HG03439 (cell line): ENCODE data around the gene CHD2.

Experiments used
- ATAC-seq: cut with Tn5 transposase; IDR thresholded peaks from one replicate; pipeline ENCODE4 v1.9.1; 2021; ENCODE audit warnings: mild to moderate bottlenecking, moderate library complexity; ENCODE audit not compliant: unreplicated experiment

Gene CHD2

DNA sequence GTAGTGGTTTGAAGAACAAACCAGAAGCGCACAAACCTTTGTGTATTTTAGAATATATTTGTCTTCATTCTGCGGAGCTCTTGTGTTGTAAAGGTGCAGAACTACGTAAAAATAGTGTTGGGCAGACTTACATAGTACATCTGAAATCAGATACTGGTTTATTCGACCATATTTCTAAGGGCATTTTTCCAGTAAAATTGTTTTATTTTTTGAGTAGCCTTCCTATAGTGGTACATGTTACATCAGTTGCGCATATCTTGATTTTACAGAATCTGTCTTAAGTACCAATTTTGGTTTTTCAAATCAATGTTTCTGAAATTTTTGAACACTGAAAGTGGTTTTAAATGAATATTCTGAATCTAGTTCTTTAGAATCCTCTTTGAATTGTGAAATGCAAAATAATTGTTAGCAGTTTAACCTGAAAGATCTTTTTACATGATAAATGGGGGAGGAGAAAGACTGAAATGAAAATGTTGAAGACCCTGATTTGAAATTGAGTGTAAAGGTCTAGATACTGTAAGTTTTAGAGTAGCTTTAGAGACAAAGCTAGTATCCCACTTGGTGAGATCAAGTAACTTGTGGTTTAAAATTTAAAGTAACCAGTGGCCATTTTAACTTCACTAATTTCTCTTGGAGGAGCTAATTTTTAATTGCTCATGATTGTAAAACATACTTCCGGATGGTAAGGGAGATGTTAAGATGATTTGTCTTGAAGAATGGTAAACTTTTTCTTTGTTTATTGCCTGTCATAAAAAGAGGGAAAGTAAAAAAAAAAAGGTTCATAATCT lies 15.5 kb upstream of the CHD2 start:
- no peak for ATAC-seq

- no peak for ATAC-seq
Measured at GRCh38 chr15:92885224-92886041, 14.7 kb upstream of the CHD2 start.

DNA sequence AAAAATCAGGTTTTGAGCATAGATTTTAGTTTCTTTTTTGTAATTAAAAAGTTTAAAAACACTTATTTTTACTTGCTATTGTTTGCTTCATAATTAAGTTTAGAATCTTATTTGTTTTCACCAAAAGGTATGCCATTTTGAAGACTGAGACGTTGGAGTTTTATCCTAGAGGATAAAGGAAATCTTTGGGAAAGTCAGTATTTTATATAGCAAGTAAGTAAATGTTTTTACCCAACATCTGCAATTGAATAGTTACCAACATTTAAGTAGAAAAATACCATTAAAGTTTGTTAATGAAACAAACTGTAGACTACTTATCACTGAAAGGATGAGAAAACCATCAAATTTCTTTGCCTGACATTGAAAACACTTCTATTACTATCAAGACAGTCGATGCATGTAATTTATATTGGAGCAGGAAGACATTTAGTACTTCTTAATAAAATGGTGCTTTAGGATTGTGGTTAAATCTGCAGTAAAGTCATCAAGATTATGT lies 14.0 kb upstream of the CHD2 start:
- no peak for ATAC-seq

DNA sequence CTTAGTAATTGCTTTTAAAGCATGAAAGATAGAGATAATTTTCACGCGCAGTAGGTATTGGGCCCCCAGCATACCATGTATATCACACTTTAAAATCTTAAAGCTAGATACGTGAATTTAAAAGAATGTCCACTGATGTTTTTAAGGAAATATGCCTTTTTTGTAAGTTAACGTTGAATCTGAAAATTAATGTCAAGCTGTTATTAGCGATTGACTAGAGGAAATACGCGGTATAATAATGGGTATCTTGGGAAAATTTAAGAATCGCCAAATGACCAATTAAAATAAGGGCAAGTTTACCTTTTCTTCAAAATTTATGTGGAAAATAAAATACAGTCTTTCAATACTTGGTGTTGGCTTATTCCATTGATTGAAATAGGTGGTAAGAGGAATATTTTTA lies 13.3 kb upstream of the CHD2 start:
- ATAC-seq: no peak

GRCh38 chr15:92887869-92888268 lies 12.3 kb upstream of the CHD2 start:
- ATAC-seq: no peak

GRCh38 chr15:92889390-92890107 lies 10.6 kb upstream of the CHD2 start:
- ATAC-seq: no peak

DNA sequence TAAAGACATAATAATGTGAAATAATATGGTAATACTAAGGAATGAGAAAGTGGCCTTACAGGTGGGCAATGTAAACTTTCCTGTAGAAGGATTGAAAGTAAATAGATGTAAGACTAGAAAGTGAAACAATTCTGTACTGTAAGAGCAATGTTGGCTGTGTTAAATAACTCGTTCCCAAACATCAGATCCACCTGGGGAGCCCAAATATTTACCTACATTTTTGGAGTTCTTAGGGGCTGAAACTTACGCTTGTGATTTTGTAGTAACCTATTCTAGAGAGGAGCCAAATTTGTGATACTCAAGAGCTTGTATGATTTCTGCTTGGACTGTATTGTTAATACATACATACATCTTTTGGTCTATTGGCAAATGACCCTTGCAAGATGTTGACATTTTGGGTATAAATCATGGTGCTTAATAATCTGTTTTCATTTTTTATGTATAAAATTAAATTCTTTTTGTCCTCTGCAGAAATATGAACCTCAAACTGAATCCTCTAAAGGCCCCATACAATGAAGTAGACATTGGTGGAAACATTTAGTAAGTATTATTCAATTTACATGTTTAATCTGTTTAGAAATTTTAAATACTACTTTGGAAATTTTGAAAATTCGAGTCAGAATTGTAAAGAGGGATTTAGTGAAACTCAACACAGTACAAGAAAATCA lies 8.5 kb upstream of the CHD2 start:
- ATAC-seq: no peak

GRCh38 chr15:92892201-92892555 lies 7.9 kb upstream of the CHD2 start:
- ATAC-seq: no peak

DNA sequence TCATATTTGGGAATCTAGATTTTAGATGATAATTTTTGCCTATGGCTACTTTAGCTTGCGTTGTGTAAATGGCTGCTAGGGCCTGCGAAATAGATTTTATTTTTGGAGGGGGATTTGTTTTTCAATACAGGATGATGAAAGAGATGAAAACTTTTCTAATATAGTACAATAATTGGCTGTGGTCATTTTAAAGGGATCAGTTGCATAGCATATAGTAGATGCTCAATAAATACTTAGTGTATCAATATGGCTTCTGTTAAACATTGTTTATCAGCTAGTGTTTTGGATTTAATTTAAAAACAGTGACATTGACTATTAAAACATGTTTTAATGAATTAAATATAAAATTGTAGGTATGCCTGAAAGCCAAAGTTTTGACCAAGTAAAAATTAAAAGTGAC lies 6.9 kb upstream of the CHD2 start:
- no peak for ATAC-seq

GRCh38 chr15:92896561-92896960 lies 3.6 kb upstream of the CHD2 start:
- ATAC-seq: no peak

- ATAC-seq: no peak
Measured at GRCh38 chr15:92897620-92898019, 2.5 kb upstream of the CHD2 start.

- ATAC-seq: no peak
Measured at GRCh38 chr15:92898988-92899582, 1.0 kb upstream of the CHD2 start.

GRCh38 chr15:92899601-92899947 lies 550 bp upstream of the CHD2 start:
- no peak for ATAC-seq

- ATAC-seq: no peak
Measured at GRCh38 chr15:92900731-92901071, 577 bp downstream of the CHD2 start.

DNA sequence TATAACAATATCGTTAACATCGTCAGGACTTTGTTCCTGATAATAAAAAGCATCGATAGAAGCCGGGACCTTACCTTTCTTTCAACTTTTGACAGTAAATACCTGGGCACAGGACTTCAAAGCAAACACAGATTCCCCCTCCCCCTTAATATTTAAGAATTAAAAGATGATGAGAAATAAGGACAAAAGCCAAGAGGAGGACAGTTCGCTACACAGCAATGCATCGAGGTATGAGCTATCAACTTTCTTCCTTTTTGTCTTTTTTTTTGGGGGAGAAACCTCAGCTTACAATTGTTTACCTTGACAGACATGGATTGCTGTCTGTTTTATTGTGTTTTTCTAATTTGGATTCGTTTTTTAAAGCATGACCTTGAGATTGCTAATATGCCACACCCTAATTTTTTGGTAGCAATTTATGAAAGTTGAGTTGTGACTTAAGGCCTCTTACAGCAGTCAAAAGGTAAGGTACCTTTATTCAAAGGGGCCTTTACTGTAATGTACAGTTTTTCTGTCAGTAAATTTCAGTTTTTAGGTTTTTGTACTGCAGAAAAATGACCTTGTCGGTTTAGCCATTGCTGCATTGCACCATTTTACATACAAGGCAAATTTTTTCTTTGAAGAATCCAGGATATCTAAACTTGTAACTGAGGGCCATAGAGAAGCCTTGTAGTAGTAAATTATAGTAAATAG lies 1.1 kb downstream of the CHD2 start:
- ATAC-seq: no peak

DNA sequence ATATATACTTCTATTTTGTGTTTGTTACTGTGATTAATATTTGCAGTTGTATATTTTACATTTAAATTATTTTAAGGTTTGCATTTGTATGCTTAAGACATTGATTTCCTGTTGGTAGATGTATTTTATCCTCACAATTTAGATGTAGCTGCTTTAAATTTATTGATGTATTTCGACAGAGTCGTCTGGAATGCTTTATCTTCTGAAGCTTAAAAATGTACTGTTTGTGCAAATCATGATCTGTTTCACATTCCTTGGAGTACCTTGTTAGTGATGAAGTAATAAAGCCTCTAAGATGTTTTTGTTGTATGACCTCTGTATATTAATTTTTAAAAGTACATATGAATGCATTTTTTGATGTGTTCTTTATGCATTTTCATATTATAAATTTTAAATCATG lies 1.9 kb downstream of the CHD2 start:
- no peak for ATAC-seq

DNA sequence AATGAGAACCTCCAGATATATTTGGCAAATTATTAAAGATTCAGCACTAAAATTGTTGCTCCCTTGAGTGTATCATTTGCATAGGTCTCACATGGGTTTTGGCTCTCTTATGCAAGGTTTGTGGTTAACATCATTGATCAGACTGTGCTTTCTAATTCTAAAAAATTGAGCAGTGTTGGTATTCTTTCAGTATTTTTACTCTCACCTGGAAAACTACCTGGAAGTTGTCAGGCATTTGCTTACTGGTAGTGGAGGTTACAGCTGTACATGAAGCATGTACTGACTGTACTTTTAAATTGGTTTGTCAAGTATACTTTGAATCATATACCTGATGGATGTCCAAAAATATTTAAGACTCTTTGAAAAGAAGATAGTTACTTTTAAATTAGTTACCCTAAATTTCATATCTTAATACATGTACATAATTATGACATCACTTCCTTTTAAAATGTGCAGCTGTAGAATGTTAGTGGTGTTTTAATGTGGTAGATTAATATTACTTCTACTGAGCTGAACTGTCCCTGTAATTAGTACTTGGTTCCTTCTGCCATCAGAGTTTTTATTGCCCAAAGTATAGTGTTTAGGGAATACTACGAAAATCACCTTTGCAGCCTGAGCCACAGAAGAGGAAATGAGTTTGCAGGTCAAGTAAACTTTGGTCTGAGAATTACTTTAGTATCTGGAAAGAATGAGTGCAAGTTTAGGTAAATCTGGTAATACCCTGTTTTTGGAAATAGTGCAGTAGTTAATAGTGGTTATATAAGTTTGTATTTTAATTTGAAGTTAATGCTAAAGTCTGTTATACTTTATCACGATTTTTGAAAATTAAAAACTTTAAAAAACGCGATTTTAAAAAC lies 2.8 kb downstream of the CHD2 start:
- no peak for ATAC-seq

GRCh38 chr15:92903631-92903965 lies 3.5 kb downstream of the CHD2 start:
- no peak for ATAC-seq

DNA sequence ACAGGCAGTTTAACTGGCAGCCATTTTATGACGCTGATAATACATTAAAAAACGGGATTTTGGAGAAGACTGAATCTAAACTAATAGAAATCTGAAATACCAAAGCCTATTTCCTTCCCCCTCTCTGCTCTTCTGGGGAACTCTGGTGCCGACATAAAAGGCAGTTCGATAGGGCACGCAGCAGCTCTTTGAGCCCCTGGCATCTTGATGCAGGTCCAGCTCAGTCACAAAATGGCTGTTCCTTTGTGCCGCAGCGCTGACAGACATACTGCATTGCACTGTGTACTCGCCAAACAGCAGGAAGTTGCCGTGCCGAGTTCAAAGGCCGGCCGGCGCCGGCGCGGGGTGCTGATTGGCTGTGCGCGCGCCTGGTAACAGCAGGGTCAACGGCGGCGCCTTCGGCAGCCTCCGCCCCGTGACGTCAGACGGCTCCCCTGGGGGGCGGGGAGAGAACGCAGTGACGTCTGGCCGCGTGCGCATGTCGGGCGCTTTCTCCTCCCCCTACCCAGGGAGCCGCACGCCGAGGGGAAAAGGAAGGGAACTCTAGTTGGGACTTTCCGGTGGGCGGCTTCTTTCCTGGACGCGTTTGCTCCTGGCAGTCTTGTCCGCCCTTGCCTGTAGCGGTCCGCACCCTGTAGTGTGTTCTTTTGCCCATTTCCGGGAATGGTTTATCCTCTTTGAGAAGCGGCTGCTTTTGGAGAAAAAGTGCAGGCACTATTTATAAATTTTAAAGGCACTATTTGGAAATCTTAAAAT lies 4.0 kb downstream of the CHD2 start:
- peak; percentile 80 for ATAC-seq
